GM23248 (cell line): Measurements from ENCODE around the gene HELB. TPM values are rescaled to one million over a fixed set of nuclear protein-coding genes. Genes with fewer than 3 reads are reported as not detected.

Experiments
- DNase-seq: peaks from one replicate; pipeline ENCODE4 v3.0.0-alpha.2; 2015
- H2AFZ ChIP-seq: fragments of 200-600 bp; sonication (generic); 2 replicates; pipeline ENCODE4 v1.6.1; 2016; ENCODE audit warnings: antibody characterized with exemption
- H3F3A ChIP-seq: fragments of 200-600 bp; sonication (generic); 2 replicates; pipeline ENCODE4 v1.6.1; 2016; ENCODE audit warnings: mild to moderate bottlenecking, antibody characterized with exemption, mixed run types; ENCODE audit not compliant: insufficient read depth
- H3K27ac ChIP-seq: fragments of 200-600 bp; sonication (generic); 2 replicates; pipeline ENCODE4 v1.5.1; 2016; ENCODE audit warnings: mild to moderate bottlenecking
- H3K27me3 ChIP-seq: fragments of 200-600 bp; sonication (generic); replicated peaks from 2 replicates; pipeline ENCODE4 v1.6.1; 2016; ENCODE audit warnings: mild to moderate bottlenecking; ENCODE audit not compliant: insufficient read depth
- H3K36me3 ChIP-seq: fragments of 200-600 bp; sonication (generic); 2 replicates; pipeline ENCODE4 v1.6.1; 2016; ENCODE audit warnings: low read depth, mild to moderate bottlenecking
- H3K4me1 ChIP-seq: fragments of 200-600 bp; sonication (generic); 2 replicates; pipeline ENCODE4 v1.6.1; 2016; ENCODE audit warnings: mild to moderate bottlenecking; ENCODE audit not compliant: insufficient read depth
- H3K4me2 ChIP-seq: fragments of 200-600 bp; sonication (generic); one replicate; pipeline ENCODE4 v1.6.1; 2016; ENCODE audit warnings: mild to moderate bottlenecking; ENCODE audit not compliant: unreplicated experiment
- H3K4me3 ChIP-seq: fragments of 200-600 bp; sonication (generic); 2 replicates; pipeline ENCODE4 v1.5.1; 2016; ENCODE audit warnings: mild to moderate bottlenecking
- H3K79me2 ChIP-seq: fragments of 200-600 bp; sonication (generic); 2 replicates; pipeline ENCODE4 v1.6.1; 2016; ENCODE audit warnings: mild to moderate bottlenecking; ENCODE audit not compliant: insufficient read depth
- H3K9ac ChIP-seq: fragments of 200-600 bp; sonication (generic); 2 replicates; pipeline ENCODE4 v1.6.1; 2016; ENCODE audit warnings: mild to moderate bottlenecking
- H3K9me2 ChIP-seq: fragments of 200-600 bp; sonication (generic); 2 replicates; pipeline ENCODE4 v1.6.1; 2016; ENCODE audit warnings: mixed run types, mild to moderate bottlenecking, moderate library complexity; ENCODE audit not compliant: insufficient read depth
- H3K9me3 ChIP-seq: fragments of 200-600 bp; sonication (generic); one replicate; pipeline ENCODE4 v1.6.1; 2017; ENCODE audit warnings: low read depth
- H4K20me1 ChIP-seq: fragments of 200-600 bp; sonication (generic); 2 replicates; pipeline ENCODE4 v1.6.0; 2016; ENCODE audit not compliant: insufficient read depth
- EZH2 ChIP-seq: fragments of 200-600 bp; sonication (generic); IDR thresholded peaks from 2 replicates; pipeline ENCODE4 v1.6.1; 2018; ENCODE audit warnings: antibody characterized with exemption, mild to moderate bottlenecking; ENCODE audit not compliant: insufficient read depth, poor library complexity, severe bottlenecking
- EZH2phosphoT487 ChIP-seq: fragments of 200-600 bp; sonication (generic); IDR thresholded peaks from 2 replicates; pipeline ENCODE4 v1.6.1; 2018; ENCODE audit warnings: antibody characterized with exemption, moderate library complexity, mild to moderate bottlenecking, low read depth; ENCODE audit not compliant: insufficient read depth
- WGBS, 2 experiments: methylation state at CpG; one replicate each; pipeline ENCODE4 v1.1.6; 2015 to 2017; ENCODE audit warnings: low lambda C conversion rate in 2 of 2, low coverage in 1 of 2; ENCODE audit errors: missing lambda C conversion rate in 2 of 2; 5-methylcytosine and 5-hydroxymethylcytosine counted together
- in situ Hi-C: fragments of 300-500 bp; cut with MboI; formaldehyde crosslinking; loops from 2 replicates; pipeline ENCODE4 v1.15.0; 2020
- polyA plus RNA-seq: library from polyadenylated mRNA; unstranded; fragments of >200 nt; fragmentation: Nextera tagmentation; extraction: Ambion mirVana; gene quantifications from 2 replicates; pipeline ENCODE4 v1.2.1, GENCODE V29; 2016
- total RNA-seq: library from RNA; depleted of rRNA; stranded (reverse); fragments of >200 nt; shearing (Covaris generic); gene quantifications from 2 replicates; pipeline ENCODE4 v1.2.3, GENCODE V29; 2014; rRNA removed

HELB gene
- total RNA-seq (0.86 and 0.89 TPM in 2 replicates), polyA plus RNA-seq (0.50 and 1.2 TPM in 2 replicates)

GRCh38 chr12:66301944-66302826 is at the start of gene HELB:
Gene HELB, plus strand, starts transcription at chr12:66302493. Its CDS starts 111 bp downstream, at chr12:66302604.
- Histone ChIP-seq H3K9ac (peak within 1 kb of the TSS; percentile 76), H3K9me3 (no peaks in the 10 kb centered on the region), H3F3A (no peaks in the 10 kb centered on the region), H3K4me1 (0 out of 2 replicates have a peak, but pooled peaks cover 3% of the 10 kb centered on the region), H3K9me2 (no peaks in the 10 kb centered on the region), H3K4me3 (peak within 1 kb of the TSS; percentile 85), H3K4me2 (peak within 1 kb of the TSS; percentile 91), H3K27me3 (no peaks in the 10 kb centered on the region; the same call in 1 of the 2 replicates), H3K79me2 (no peaks in the 10 kb centered on the region), H3K27ac (no peak within 1 kb of the TSS), H3K36me3 (no peaks in the 10 kb centered on the region), H2AFZ (peak within 1 kb of the TSS; percentile 95), H4K20me1 (no peaks in the 10 kb centered on the region)
- TF ChIP-seq EZH2 (no peak), EZH2phosphoT487 (no peak)
- peak; percentile 98 for DNase-seq
- in situ Hi-C loops: no loop called here
- WGBS, 2 experiments: 1% methylated on average over 38 to 45 of the region's 45 CpGs

- Histone ChIP-seq H3K27me3 (no peaks in the 10 kb centered on the region), H3K27ac (no peak overlapping the region), H3K4me2 (no peak overlapping the region), H2AFZ (no peak overlapping the region), H3F3A (no peaks in the 10 kb centered on the region), H3K4me3 (no peak overlapping the region), H3K36me3 (no peaks in the 10 kb centered on the region; the same call in 1 of the 2 replicates), H3K9ac (no peak overlapping the region), H3K79me2 (no peaks in the 10 kb centered on the region), H3K9me3 (no peaks in the 10 kb centered on the region), H3K4me1 (no peaks in the 10 kb centered on the region), H3K9me2 (no peaks in the 10 kb centered on the region), H4K20me1 (no peaks in the 10 kb centered on the region)
- no peak for DNase-seq
- in situ Hi-C loops: no loop called here
- TF ChIP-seq EZH2phosphoT487 (no peak), EZH2 (no peak)
- 95 to 97% methylated on average over 2 of the region's 2 CpGs for WGBS, 2 experiments
Measured at GRCh38 chr12:66252771-66253170, 49.5 kb upstream of the HELB start.

- Histone ChIP-seq H3K9me3 (no peaks in the 10 kb centered on the region), H3K4me2 (no peak overlapping the region), H4K20me1 (no peaks in the 10 kb centered on the region), H3K36me3 (no peaks in the 10 kb centered on the region), H3K79me2 (no peaks in the 10 kb centered on the region), H3K27ac (no peak overlapping the region), H3K27me3 (no peaks in the 10 kb centered on the region), H3K4me1 (no peaks in the 10 kb centered on the region), H3K9ac (no peak overlapping the region), H3K4me3 (no peak overlapping the region), H3K9me2 (no peaks in the 10 kb centered on the region), H2AFZ (no peak overlapping the region), H3F3A (no peaks in the 10 kb centered on the region)
- no peak for TF ChIP-seq EZH2
- no peak for DNase-seq
- in situ Hi-C loops: no loop called here
Measured at GRCh38 chr12:66255737-66256136, 46.6 kb upstream of the HELB start.

GRCh38 chr12:66258011-66258410 is 44.3 kb upstream of the HELB start:
- WGBS, 2 experiments: 36 to 40% methylated on average over 3 of the region's 3 CpGs
- Histone ChIP-seq H2AFZ (no peak overlapping the region), H3K36me3 (no peaks in the 10 kb centered on the region), H4K20me1 (no peaks in the 10 kb centered on the region), H3K9me2 (no peaks in the 10 kb centered on the region), H3K9ac (no peak overlapping the region), H3K79me2 (no peaks in the 10 kb centered on the region), H3K9me3 (no peaks in the 10 kb centered on the region), H3F3A (no peaks in the 10 kb centered on the region), H3K4me1 (no peaks in the 10 kb centered on the region), H3K4me2 (no peak overlapping the region), H3K27me3 (no peaks in the 10 kb centered on the region), H3K27ac (no peak overlapping the region), H3K4me3 (no peak overlapping the region)
- DNase-seq: no peak
- TF ChIP-seq EZH2 (no peak), EZH2phosphoT487 (no peak)
- in situ Hi-C loops: no loop called here
